GM21619 (cell line): ENCODE measurements around the gene CPD.
"Not testable (repeated sequence)": the region's sequence is repeated elsewhere in the genome, so short reads cannot be mapped to it uniquely, and the experiment has no call there.

Source experiments
- ATAC-seq: cut with Tn5 transposase; IDR thresholded peaks from one replicate; pipeline ENCODE4 v1.9.1; 2021; ENCODE audit not compliant: unreplicated experiment

Gene CPD

GRCh38 chr17:30381340-30381659 is 2.6 kb downstream of the CPD start:
- no peak for ATAC-seq

GRCh38 chr17:30382345-30382744 is 3.6 kb downstream of the CPD start:
- ATAC-seq: no peak

- no peak for ATAC-seq
Observed at GRCh38 chr17:30388321-30389179, 9.8 kb downstream of the CPD start.

GRCh38 chr17:30389756-30390300 is 11.1 kb downstream of the CPD start:
- ATAC-seq: no peak

- ATAC-seq: no peak
Observed at GRCh38 chr17:30391534-30391933, 12.8 kb downstream of the CPD start.

- ATAC-seq: no peak
Observed at GRCh38 chr17:30393491-30393890, 14.8 kb downstream of the CPD start.

- ATAC-seq: no peak
Observed at GRCh38 chr17:30393911-30394867, 15.5 kb downstream of the CPD start.

GRCh38 chr17:30395398-30396022 is 16.8 kb downstream of the CPD start:
- no peak for ATAC-seq

- no peak for ATAC-seq
Observed at GRCh38 chr17:30396129-30396528, 17.4 kb downstream of the CPD start.

GRCh38 chr17:30396612-30397011 is 17.9 kb downstream of the CPD start:
- ATAC-seq: no peak

GRCh38 chr17:30398328-30399041 is 19.8 kb downstream of the CPD start:
- no peak for ATAC-seq

GRCh38 chr17:30401097-30401496 is 22.4 kb downstream of the CPD start:
- no peak for ATAC-seq

- no peak for ATAC-seq
Observed at GRCh38 chr17:30405161-30405560, 26.4 kb downstream of the CPD start.

GRCh38 chr17:30410627-30411026 is 31.9 kb downstream of the CPD start:
- ATAC-seq: not testable (repeated sequence)

GRCh38 chr17:30412008-30412496 is 33.3 kb downstream of the CPD start:
- ATAC-seq: not testable (repeated sequence)

GRCh38 chr17:30413109-30413508 is 34.4 kb downstream of the CPD start:
- ATAC-seq: no peak

- ATAC-seq: no peak
Observed at GRCh38 chr17:30414486-30414885, 35.8 kb downstream of the CPD start.

GRCh38 chr17:30415491-30415890 is 36.8 kb downstream of the CPD start:
- ATAC-seq: no peak

- not testable (repeated sequence) for ATAC-seq
Observed at GRCh38 chr17:30418070-30418469, 39.3 kb downstream of the CPD start.

GRCh38 chr17:30421592-30421991 is 42.9 kb downstream of the CPD start:
- ATAC-seq: no peak
